Activated T-cell treated with anti-CD3 and anti-CD28 coated beads, Interleukin-2, amount 50 U/mL, for 24 hours (primary cell): ENCODE data around the gene SCFD2.
"Not testable (repeated sequence)": the region's sequence is repeated elsewhere in the genome, so short reads cannot be mapped to it uniquely, and the experiment has no call there.

ENCODE experiments used
- DNase-seq: peaks from one replicate; pipeline ENCODE4 v3.0.0-alpha.2; 2020
- H3K27ac Mint-ChIP-seq: 2 replicates; pipeline ENCODE4 v1.8.0; 2020; ENCODE audit warnings: mild to moderate bottlenecking, mixed read lengths
- H3K27me3 Mint-ChIP-seq: 2 replicates; pipeline ENCODE4 v1.8.0; 2020; ENCODE audit warnings: mixed read lengths
- H3K36me3 Mint-ChIP-seq: 2 replicates; pipeline ENCODE4 v1.8.0; 2020; ENCODE audit warnings: low read depth, mixed read lengths
- H3K4me1 Mint-ChIP-seq: 2 replicates; pipeline ENCODE4 v1.8.0; 2020; ENCODE audit warnings: low read depth, mixed read lengths
- H3K4me3 Mint-ChIP-seq: 2 replicates; pipeline ENCODE4 v1.8.0; 2020; ENCODE audit warnings: mild to moderate bottlenecking, moderate library complexity, mixed read lengths
- H3K9me3 Mint-ChIP-seq: 2 replicates; pipeline ENCODE4 v1.8.0; 2020; ENCODE audit warnings: mixed read lengths

The SCFD2 gene

GRCh38 chr4:53237811-53238210 is 128.1 kb downstream of the SCFD2 start:
- H3K4me1 Mint-ChIP-seq, H3K9me3 Mint-ChIP-seq, DNase-seq, H3K27me3 Mint-ChIP-seq, H3K27ac Mint-ChIP-seq, H3K4me3 Mint-ChIP-seq: not testable (repeated sequence)
- peaks cover 55% of the 10 kb centered on the region for H3K36me3 Mint-ChIP-seq

GRCh38 chr4:53236624-53237023 is 129.2 kb downstream of the SCFD2 start:
- H3K36me3 Mint-ChIP-seq, result peaks cover 50% of the 10 kb centered on the region
- H3K27me3 Mint-ChIP-seq, H3K9me3 Mint-ChIP-seq, H3K27ac Mint-ChIP-seq, DNase-seq, H3K4me1 Mint-ChIP-seq, H3K4me3 Mint-ChIP-seq: not testable (repeated sequence)

- Mint-ChIP-seq H3K4me3 (no peak overlapping the region), H3K27ac (no peak overlapping the region), H3K36me3 (peaks cover 46% of the 10 kb centered on the region), H3K9me3 (peaks cover 3% of the 10 kb centered on the region), H3K4me1 (no peaks in the 10 kb centered on the region), H3K27me3 (no peaks in the 10 kb centered on the region)
- DNase-seq, result no peak
Observed at GRCh38 chr4:53235547-53235946, 130.3 kb downstream of the SCFD2 start.

- Mint-ChIP-seq H3K4me1 (no peaks in the 10 kb centered on the region), H3K4me3 (no peak overlapping the region), H3K9me3 (peaks cover 2% of the 10 kb centered on the region), H3K27me3 (no peaks in the 10 kb centered on the region), H3K36me3 (peaks cover 39% of the 10 kb centered on the region), H3K27ac (no peak overlapping the region)
- no peak for DNase-seq
Observed at GRCh38 chr4:53234669-53235068, 131.2 kb downstream of the SCFD2 start.

GRCh38 chr4:53234111-53234510 is 131.8 kb downstream of the SCFD2 start:
- peaks cover 2% of the 10 kb centered on the region for H3K9me3 Mint-ChIP-seq
- no peak for DNase-seq
- peaks cover 36% of the 10 kb centered on the region for H3K36me3 Mint-ChIP-seq
- no peak overlapping the region for H3K4me3 Mint-ChIP-seq
- no peak overlapping the region for H3K27ac Mint-ChIP-seq
- H3K4me1 Mint-ChIP-seq, result no peaks in the 10 kb centered on the region
- no peaks in the 10 kb centered on the region for H3K27me3 Mint-ChIP-seq

GRCh38 chr4:53233114-53233795 is 132.6 kb downstream of the SCFD2 start:
- no peak for DNase-seq
- Mint-ChIP-seq H3K27ac (no peak overlapping the region), H3K36me3 (peaks cover 38% of the 10 kb centered on the region), H3K27me3 (no peaks in the 10 kb centered on the region), H3K4me3 (no peak overlapping the region), H3K9me3 (peaks cover 2% of the 10 kb centered on the region), H3K4me1 (no peaks in the 10 kb centered on the region)

GRCh38 chr4:53232371-53232770 is 133.5 kb downstream of the SCFD2 start:
- DNase-seq, result no peak
- H3K9me3 Mint-ChIP-seq, result peaks cover 2% of the 10 kb centered on the region
- H3K27ac Mint-ChIP-seq, result no peak overlapping the region
- H3K27me3 Mint-ChIP-seq, result no peaks in the 10 kb centered on the region
- peaks cover 43% of the 10 kb centered on the region for H3K36me3 Mint-ChIP-seq
- no peaks in the 10 kb centered on the region for H3K4me1 Mint-ChIP-seq
- H3K4me3 Mint-ChIP-seq, result no peak overlapping the region

GRCh38 chr4:53228036-53228435 is 137.8 kb downstream of the SCFD2 start:
- Mint-ChIP-seq H3K4me3 (no peak overlapping the region), H3K27me3 (no peaks in the 10 kb centered on the region), H3K36me3 (peaks cover 32% of the 10 kb centered on the region), H3K4me1 (no peaks in the 10 kb centered on the region), H3K9me3 (peaks cover 2% of the 10 kb centered on the region), H3K27ac (no peak overlapping the region)
- no peak for DNase-seq

- H3K36me3 Mint-ChIP-seq, result peaks cover 28% of the 10 kb centered on the region
- no peaks in the 10 kb centered on the region for H3K4me1 Mint-ChIP-seq
- peaks cover 2% of the 10 kb centered on the region for H3K9me3 Mint-ChIP-seq
- no peak overlapping the region for H3K4me3 Mint-ChIP-seq
- H3K27me3 Mint-ChIP-seq, result no peaks in the 10 kb centered on the region
- no peak overlapping the region for H3K27ac Mint-ChIP-seq
- DNase-seq, result no peak
Observed at GRCh38 chr4:53227451-53227850, 138.4 kb downstream of the SCFD2 start.

- Mint-ChIP-seq H3K27ac (no peak overlapping the region), H3K36me3 (peaks cover 35% of the 10 kb centered on the region), H3K4me3 (no peak overlapping the region)
Observed at GRCh38 chr4:53221832-53222480, 143.9 kb downstream of the SCFD2 start.

GRCh38 chr4:53219148-53219547 is 146.7 kb downstream of the SCFD2 start:
- DNase-seq, H3K27me3 Mint-ChIP-seq, H3K4me3 Mint-ChIP-seq, H3K4me1 Mint-ChIP-seq, H3K27ac Mint-ChIP-seq: not testable (repeated sequence)
- peaks cover 22% of the 10 kb centered on the region for H3K9me3 Mint-ChIP-seq
- peaks cover 34% of the 10 kb centered on the region for H3K36me3 Mint-ChIP-seq

More at GRCh38 chr4:53221832-53222480, 143.9 kb downstream of the SCFD2 start:
- Mint-ChIP-seq H3K27me3 (no peaks in the 10 kb centered on the region), H3K4me1 (peaks cover 7% of the 10 kb centered on the region), H3K9me3 (peaks cover 16% of the 10 kb centered on the region)
- DNase-seq, result no peak

- no peak overlapping the region for H3K27ac Mint-ChIP-seq
- H3K27me3 Mint-ChIP-seq, result no peaks in the 10 kb centered on the region
- peaks cover 2% of the 10 kb centered on the region for H3K4me1 Mint-ChIP-seq
- DNase-seq, result no peak
- no peak overlapping the region for H3K4me3 Mint-ChIP-seq
- H3K9me3 Mint-ChIP-seq, result no peaks in the 10 kb centered on the region
- H3K36me3 Mint-ChIP-seq, result peaks cover 43% of the 10 kb centered on the region
Observed at GRCh38 chr4:53208753-53209152, 157.1 kb downstream of the SCFD2 start.

- Mint-ChIP-seq H3K27ac (no peak overlapping the region), H3K9me3 (no peaks in the 10 kb centered on the region), H3K27me3 (no peaks in the 10 kb centered on the region), H3K36me3 (peaks cover 40% of the 10 kb centered on the region), H3K4me3 (no peak overlapping the region), H3K4me1 (peaks cover 2% of the 10 kb centered on the region)
- DNase-seq, result no peak
Observed at GRCh38 chr4:53205970-53206369, 159.9 kb downstream of the SCFD2 start.

GRCh38 chr4:53199356-53199755 is 166.5 kb downstream of the SCFD2 start:
- Mint-ChIP-seq H3K27ac (peak overlapping the region; percentile 37), H3K27me3 (no peaks in the 10 kb centered on the region), H3K9me3 (no peaks in the 10 kb centered on the region), H3K4me3 (no peak overlapping the region), H3K36me3 (peaks cover 17% of the 10 kb centered on the region), H3K4me1 (peaks cover 5% of the 10 kb centered on the region)
- no peak for DNase-seq

GRCh38 chr4:53197772-53198142 is 168.1 kb downstream of the SCFD2 start:
- H3K27me3 Mint-ChIP-seq, result no peaks in the 10 kb centered on the region

More at GRCh38 chr4:53197772-53198142, 168.1 kb downstream of the SCFD2 start:
- no peak overlapping the region for H3K4me3 Mint-ChIP-seq
- peaks cover 5% of the 10 kb centered on the region for H3K4me1 Mint-ChIP-seq
- H3K9me3 Mint-ChIP-seq, result no peaks in the 10 kb centered on the region
- H3K36me3 Mint-ChIP-seq, result peaks cover 2% of the 10 kb centered on the region
- H3K27ac Mint-ChIP-seq, result no peak overlapping the region
- DNase-seq, result no peak
